ENCODE results near the gene KLRK1.
"Not testable (repeated sequence)": the region's sequence is repeated elsewhere in the genome, so short reads cannot be mapped to it uniquely, and the experiment has no call there.

KLRK1 gene

DNA sequence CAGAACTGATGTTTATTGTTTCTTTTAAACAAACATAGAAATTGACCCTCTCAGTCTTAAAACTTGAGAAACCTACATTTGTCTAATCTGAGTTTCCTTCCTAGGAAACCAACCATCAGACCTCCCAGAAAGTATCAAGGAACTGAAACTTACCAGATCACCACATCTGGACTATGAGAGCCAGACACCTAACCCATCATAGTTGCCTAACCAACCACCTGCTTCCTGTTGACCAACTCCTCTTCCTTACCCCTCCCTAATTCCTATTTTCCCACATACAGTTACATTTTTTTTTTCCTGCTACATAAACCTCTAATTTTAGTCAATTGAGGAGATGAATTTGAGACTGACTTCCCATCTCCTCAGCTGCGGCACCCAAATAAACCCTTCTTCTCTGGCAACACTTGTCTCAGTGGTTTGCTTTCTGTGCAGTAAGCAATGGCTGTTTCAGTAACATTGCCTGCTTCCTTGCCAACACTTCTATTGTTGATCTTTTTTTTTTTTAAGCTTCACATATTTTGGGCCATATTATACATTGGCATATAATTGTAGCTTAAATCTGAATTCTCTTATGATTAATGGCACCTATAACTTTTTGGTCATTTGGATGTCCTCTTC lies 47.8 kb downstream of the KLRK1 start:
- TF ChIP-seq, protein P1, sequence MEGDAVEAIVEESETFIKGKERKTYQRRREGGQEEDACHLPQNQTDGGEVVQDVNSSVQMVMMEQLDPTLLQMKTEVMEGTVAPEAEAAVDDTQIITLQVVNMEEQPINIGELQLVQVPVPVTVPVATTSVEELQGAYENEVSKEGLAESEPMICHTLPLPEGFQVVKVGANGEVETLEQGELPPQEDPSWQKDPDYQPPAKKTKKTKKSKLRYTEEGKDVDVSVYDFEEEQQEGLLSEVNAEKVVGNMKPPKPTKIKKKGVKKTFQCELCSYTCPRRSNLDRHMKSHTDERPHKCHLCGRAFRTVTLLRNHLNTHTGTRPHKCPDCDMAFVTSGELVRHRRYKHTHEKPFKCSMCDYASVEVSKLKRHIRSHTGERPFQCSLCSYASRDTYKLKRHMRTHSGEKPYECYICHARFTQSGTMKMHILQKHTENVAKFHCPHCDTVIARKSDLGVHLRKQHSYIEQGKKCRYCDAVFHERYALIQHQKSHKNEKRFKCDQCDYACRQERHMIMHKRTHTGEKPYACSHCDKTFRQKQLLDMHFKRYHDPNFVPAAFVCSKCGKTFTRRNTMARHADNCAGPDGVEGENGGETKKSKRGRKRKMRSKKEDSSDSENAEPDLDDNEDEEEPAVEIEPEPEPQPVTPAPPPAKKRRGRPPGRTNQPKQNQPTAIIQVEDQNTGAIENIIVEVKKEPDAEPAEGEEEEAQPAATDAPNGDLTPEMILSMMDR (IDR thresholded peaks at IDR 0.05; ENCODE audit: insufficient read depth, missing control alignments), result no peak
- DNase-seq (ENCODE audit: insufficient read length, low spot score) (no peak), FAIRE-seq (no peak)

DNA sequence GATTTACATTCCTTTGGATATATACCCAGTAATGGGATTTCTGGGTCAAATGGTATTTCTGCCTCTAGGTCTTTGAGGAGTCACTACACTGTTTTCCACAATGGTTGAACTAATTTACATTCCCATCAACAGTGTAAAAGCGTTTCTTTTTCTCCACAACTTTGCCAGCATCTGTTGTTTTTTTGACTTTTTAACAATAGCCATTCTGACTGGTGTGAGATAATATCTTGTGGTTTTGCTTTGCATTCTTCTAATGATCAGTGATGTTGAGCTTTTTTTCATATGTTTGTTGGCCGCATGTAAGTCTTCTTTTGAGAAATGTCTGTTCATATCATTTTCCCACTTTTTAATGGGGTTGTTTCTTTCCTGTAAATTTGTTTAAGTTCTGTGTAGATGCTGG lies 48.9 kb downstream of the KLRK1 start:
- not testable (repeated sequence) for FAIRE-seq; DNase-seq (ENCODE audit: insufficient read length, low spot score)

DNA sequence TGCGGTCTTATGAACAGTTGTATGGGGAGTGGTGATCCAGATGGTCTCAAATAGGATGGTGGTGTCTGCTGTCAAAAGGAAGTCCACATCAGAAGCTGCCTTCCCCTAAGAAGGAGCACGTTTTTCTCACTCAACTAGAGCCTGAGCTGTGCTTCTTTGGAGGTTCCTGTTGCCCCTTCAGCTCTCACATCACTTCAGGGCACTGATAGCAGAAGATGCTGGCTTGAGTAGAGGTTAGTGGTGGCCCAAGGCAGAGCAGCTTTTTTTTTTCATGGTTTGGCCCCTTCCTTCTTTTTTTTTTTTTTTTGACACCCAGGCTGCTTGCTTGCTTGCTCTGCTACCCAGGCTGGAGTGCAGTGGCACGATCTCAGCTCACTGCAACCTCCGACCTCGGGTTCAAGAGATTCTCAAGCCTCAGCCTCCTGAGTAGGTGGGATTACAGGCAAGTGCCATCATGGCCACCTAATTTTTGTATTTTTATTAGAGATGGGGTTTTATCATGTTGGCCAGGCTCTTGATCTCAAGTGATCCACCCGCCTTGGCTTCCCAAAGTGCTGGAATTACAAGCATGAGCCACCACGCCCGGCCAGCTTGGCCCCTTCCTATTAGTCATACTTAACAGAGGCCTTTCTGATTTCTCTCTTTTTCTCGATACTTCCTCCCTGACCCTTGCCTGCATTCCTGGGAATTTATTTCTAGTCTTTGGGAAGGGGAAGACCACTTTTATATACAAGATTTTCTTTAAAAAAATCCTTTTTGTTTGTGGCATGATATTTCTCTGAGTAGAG lies 50.6 kb downstream of the KLRK1 start:
- DNase-seq (ENCODE audit: insufficient read length, low spot score) (no peak), FAIRE-seq (no peak)

DNA sequence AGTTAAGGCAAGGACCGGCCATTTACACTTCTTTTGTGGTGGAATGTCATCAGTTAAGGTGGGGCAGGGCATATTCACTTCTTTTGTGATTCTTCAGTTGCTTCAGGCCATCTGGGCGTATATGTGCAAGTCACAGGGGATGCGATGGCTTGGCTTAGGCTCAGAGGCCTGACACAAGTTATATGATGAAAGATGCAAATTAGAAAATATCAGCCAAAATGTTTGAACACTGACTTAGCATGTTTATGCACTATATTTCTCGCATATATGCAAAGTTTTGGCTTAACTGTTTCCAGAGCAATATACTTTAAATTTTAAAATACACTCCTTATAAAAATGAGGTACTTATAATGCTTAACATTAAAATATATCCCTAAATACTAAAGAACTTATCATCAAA lies 51.4 kb downstream of the KLRK1 start:
- FAIRE-seq; DNase-seq (ENCODE audit: insufficient read length, low spot score): not testable (repeated sequence)

More for the DNA sequence above, 50.6 kb downstream of the KLRK1 start:
- TF ChIP-seq, protein P1 (IDR thresholded peaks at IDR 0.05; ENCODE audit: insufficient read depth, missing control alignments), result no peak

DNA sequence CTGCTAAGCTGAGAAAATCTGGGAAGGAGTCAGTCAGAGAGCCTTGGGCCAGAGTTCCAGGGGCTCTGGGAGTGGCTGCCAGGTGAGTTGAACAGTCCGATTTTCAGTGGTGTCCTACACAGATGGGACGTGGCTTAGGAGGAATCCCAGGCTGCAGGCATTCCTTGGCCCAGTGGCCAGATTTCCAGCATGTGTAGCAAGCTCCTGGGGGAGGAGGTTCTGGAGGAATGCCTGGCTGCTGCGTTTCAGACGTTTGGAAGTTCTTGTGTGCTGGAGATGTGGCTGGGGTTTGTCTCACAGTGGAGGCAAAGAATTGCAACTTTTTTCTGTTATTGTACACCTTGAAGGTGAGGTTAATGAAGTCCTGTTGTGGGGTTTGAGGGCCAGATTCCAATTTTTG lies 53.6 kb downstream of the KLRK1 start:
- not testable (repeated sequence) for FAIRE-seq; DNase-seq (ENCODE audit: insufficient read length, low spot score)

DNA sequence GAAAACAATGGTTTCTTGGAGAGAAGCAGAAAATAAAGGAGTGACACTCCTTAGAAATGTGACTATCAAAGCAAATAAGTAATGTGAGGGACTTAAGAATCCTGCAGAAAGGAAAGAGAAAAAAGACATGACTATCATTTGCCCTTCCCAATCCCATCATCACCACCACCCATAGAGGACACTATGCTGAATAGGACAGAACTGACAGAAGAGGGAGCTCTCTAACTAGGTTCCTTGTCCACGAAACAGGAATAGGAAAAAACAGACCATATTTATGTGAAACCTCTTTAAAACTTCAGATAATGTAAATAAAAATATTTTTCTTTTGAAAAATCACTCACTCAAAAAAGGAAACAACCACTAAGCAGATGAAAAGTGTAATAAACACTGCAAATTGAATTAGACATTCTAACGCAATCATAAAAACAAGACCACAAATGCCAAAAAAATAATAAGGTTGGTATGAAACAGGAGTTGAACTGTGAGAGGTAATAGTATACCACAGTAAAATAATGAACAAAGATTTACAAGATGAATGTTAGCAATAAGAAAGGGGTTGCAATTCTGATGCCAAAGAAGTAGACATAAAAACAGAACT lies 58.1 kb downstream of the KLRK1 start:
- peak; percentile 16 for DNase-seq (ENCODE audit: insufficient read length, low spot score)
- TF ChIP-seq, protein P1 (IDR thresholded peaks at IDR 0.05; ENCODE audit: insufficient read depth, missing control alignments), result peak; percentile 70
- peak; percentile 69 for FAIRE-seq

DNA sequence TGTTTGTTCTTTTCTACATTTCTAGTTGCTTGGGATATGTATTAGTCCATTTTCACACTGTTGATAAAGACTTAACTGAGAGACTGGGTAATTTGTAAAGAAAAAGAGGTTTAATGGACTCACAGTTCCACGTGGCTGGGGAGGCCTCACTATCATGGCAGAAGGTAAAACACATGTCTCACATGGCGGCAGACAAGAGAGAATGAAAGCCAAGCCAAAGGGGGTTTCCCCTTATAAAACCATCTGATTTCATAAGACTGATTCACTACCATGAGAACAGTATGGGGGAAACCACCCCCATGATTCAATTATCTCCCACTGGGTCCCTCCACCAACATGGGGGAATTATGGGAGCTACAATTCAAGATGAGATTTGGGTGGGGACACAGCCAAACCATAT lies 61.1 kb downstream of the KLRK1 start:
- DNase-seq (ENCODE audit: insufficient read length, low spot score); FAIRE-seq: not testable (repeated sequence)
